A204.1 (cell line): Measurements from ENCODE around the gene CA10.

Experiments used
- FAIRE-seq: peaks from 2 replicates; lab custom pipeline; 2012; peaks lifted over from hg19 to GRCh38; lab: Jason Lieb, UNC

The CA10 gene

GRCh38 chr17:51674579-51675255 is 483.8 kb downstream of the CA10 start:
- FAIRE-seq = no peak

- no peak for FAIRE-seq
These were observed 485.4 kb downstream of the CA10 start for GRCh38 chr17:51673070-51673469.

GRCh38 chr17:51672065-51672464 is 486.4 kb downstream of the CA10 start:
- no peak for FAIRE-seq

GRCh38 chr17:51670899-51671298 is 487.6 kb downstream of the CA10 start:
- FAIRE-seq = no peak

- FAIRE-seq = no peak
These were observed 489.6 kb downstream of the CA10 start for GRCh38 chr17:51668963-51669246.

- FAIRE-seq = no peak
These were observed 490.2 kb downstream of the CA10 start for GRCh38 chr17:51668155-51668962.

- no peak for FAIRE-seq
These were observed 490.8 kb downstream of the CA10 start for GRCh38 chr17:51667706-51668083.

- FAIRE-seq = no peak
These were observed 491.4 kb downstream of the CA10 start for GRCh38 chr17:51666971-51667705.

GRCh38 chr17:51662204-51663056 is 496.1 kb downstream of the CA10 start:
- FAIRE-seq = no peak

GRCh38 chr17:51661403-51661802 is 497.1 kb downstream of the CA10 start:
- no peak for FAIRE-seq

- FAIRE-seq = no peak
These were observed 498.2 kb downstream of the CA10 start for GRCh38 chr17:51660266-51660665.

GRCh38 chr17:51657224-51657623 is 501.3 kb downstream of the CA10 start:
- no peak for FAIRE-seq

- FAIRE-seq = no peak
These were observed 504.6 kb downstream of the CA10 start for GRCh38 chr17:51653878-51654277.

GRCh38 chr17:51652529-51652928 is 506.0 kb downstream of the CA10 start:
- FAIRE-seq = no peak

- FAIRE-seq = no peak
These were observed 506.8 kb downstream of the CA10 start for GRCh38 chr17:51651513-51652298.

GRCh38 chr17:51650772-51651171 is 507.7 kb downstream of the CA10 start:
- no peak for FAIRE-seq

- no peak for FAIRE-seq
These were observed 508.3 kb downstream of the CA10 start for GRCh38 chr17:51650202-51650601.

- FAIRE-seq = no peak
These were observed 510.7 kb downstream of the CA10 start for GRCh38 chr17:51647826-51648225.

GRCh38 chr17:51647067-51647466 is 511.4 kb downstream of the CA10 start:
- no peak for FAIRE-seq

- FAIRE-seq = no peak
These were observed 512.0 kb downstream of the CA10 start for GRCh38 chr17:51646539-51646938.

GRCh38 chr17:51645056-51645455 is 513.5 kb downstream of the CA10 start:
- FAIRE-seq = no peak
